ENCODE data around the gene CARD8.
"Not testable (repeated sequence)": the region's sequence is repeated elsewhere in the genome, so short reads cannot be mapped to it uniquely, and the experiment has no call there.

CARD8 gene

DNA sequence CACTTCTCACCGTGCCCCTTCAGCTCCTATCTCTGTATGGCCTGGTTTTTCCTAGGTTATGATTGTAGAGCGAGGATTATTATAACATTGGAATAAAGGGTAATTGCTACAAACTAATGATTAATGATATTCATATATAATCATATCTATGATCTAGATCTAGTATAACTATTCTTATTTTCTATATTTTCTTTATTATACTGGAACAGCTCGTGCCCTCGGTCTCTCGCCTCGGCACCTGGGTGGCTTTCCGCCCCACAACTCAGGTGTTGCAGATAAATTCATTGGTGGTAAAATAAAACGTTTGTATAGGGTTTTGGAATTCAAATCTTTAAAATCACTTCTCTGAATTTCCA lies 4.6 kb upstream of the CARD8 start:
- DNase-seq, result not testable (repeated sequence)

DNA sequence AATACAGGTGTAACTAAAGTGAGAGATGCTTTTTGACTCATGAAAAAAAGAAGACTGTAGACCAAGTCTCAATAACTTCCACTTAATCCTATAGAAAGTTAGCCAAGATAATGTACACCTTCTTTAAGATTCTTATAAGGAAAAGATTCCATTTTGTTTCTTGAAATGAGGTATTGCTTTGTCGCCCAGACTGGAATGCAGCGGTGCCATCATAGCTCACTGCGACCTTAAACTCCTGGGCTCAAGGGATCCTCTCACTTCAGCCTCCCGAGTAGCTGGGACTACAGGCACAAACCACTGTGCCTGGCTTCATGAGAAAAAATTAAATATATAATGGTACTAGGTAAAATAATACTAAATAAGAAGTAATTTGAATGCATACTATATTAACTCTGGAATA lies 3.3 kb upstream of the CARD8 start:
- DNase-seq, result not testable (repeated sequence)

DNA sequence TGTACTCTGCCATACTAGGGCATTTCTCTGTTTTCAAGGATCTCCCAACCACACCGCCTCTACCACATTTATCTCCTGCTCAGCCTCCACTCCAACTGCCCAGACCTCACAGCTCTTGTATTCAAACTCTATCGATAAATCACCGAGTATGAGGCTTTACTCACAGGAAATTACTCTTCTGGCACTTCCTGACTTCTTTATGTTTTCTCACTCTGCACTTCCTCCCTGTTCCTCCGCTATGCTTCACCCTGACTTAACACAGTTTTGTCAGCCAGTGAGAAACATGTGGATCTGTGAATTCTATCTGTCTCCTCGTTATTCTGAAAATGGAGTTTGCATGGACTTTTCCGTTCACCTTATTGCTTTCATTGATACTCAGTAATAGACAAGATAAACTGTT lies 2.6 kb upstream of the CARD8 start:
- peak in 1 of 2 experiments; percentile 11 for DNase-seq

DNA sequence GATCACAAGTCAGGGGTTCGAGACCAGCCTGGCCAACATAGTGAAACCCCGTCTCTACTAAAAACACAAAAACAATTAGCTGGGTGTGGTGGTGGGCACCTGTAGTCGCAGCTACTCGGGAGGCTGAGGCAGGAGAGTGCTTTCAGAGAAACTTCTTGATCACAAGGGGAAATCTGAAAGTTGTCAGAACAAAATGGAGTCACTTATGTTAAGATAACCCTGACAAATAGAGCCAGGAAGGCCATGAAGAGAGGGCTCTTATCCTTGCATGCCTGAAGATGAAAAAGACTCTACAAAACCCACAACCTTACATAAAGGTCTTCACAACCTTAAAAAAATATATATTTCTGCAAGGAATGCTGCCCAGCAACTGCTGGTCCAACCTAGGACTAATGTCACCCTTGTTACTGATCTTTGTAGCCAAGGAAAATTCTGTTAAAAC lies 1.2 kb downstream of the CARD8 start:
- no peak for DNase-seq

DNA sequence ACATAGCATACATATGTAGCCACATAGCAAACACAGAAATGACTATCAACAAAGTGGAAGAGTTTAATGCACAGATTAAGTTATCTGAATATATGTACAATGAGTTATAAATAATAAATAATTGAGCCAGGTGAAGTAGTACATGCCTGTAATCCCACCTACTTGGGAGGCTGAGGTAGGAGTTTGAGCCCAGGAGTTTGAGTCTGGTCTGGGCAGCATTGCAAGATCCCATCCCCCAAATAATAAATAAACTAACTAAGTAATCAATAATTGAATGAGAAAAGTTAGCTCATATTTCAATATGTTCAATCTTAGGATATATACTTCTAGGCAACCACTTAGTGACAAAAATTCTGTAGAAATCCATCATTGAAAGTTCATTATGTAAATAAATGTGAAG lies 1.7 kb downstream of the CARD8 start:
- DNase-seq, result no peak

DNA sequence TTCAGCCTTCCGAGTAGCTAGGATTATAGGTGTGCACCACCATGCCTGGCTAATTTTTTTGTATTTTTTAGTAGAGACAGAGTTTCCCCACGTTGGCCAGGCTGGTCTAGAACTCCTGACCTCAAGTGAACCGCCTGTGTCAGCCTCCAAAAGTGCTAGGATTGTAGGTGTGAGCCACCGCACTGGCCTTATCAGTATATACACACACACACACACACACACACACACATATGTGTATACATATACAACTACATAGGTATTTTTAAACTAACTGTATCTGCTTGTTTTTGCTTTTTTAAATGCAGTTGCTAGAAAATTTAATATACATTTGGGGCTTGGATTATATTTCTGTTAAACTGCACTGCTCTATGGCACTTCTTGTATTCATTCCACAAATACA lies 3.1 kb downstream of the CARD8 start:
- DNase-seq, result no peak

DNA sequence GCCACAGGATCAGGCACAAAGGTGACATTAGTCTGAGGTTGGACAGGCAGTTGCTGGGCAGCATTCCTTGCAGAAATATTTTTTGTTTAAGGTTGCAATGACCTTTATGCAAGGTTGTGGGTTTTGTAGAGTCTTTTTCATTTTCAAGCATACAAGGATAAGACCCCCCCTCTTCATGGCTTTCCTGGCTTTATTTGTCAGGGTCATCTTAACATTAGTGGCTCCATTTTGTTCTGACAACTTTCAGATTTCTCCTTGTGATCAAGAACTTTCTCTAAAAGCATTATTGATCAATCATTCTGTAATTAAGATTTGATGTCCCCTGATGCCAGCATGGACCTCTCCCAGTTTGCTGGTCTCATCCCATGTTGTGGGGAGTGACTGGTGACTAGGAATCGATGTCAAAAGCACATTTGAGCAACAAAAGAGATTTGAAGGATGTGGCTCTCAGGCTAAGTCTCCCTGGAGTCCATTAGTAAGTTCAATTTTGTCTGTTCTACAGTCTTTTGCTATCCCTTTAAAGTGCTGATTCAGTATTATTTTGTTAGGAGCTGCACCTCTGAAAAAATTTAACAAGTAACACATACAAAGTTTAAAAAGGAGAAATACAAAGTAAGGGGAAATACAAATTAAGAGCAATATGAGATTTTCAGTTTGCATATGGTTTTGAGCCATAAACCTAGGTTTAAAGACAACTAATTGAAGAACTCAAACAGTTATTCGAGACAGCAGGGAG lies 5.3 kb downstream of the CARD8 start:
- no peak for DNase-seq

DNA sequence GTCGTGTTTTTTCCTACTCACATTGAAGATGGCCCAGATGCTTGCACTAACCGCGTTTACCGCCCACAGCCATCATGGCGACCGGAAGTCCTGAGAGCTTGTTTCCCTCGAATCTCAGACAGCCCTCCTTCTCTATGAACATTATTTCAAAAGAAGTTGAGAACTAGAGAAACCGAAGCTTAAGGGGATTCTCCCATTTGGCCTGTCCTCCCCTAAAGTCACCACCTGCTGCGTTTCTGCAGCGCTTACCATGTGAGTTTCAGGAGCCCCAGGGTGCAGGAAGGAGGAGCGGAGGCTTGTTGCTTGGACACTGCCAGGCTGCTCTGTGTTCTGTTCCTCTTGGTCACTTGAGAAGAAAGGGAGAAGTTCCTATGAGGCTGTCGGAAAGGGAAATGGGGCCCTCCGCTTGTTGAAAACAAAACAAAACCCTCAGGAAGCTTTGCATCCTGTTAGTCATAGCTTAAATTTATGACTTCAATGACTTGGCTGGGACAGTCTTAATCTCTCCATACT lies 6.2 kb downstream of the CARD8 start:
- DNase-seq, result peak; percentile 66 to 75

DNA sequence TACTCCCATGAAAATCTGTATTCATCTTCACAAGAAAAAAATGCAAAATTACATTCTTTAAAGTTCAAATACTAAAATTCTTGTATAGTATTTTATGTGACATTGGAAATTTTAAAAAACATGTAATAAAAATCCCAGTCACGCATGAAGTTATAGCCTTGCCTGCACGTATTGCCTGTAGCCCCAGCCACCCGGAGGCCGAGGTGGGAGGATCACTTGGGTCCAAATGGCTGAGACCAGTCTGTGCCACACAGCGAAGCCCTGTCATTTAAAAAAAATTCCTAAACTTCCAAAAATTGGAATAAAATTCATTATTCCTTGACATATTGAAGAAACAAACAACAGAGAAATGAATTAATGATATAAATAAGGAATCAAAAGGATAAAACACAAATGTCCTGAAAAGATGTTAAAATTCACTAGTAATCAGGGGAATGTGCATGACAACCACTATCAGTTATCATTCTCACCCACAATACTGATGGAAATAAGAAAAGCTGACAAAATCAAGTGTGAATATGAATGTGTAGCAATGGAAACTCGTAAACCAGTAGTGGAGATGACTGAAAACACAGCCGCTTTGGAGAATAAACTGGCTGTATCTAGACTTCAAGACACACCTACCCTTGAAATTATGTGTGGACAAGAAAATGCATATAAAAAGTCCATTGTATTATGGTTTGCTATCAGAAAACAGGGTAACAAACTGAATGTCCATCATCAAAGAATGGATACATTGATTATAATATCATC lies 7.5 kb downstream of the CARD8 start:
- DNase-seq, result no peak

DNA sequence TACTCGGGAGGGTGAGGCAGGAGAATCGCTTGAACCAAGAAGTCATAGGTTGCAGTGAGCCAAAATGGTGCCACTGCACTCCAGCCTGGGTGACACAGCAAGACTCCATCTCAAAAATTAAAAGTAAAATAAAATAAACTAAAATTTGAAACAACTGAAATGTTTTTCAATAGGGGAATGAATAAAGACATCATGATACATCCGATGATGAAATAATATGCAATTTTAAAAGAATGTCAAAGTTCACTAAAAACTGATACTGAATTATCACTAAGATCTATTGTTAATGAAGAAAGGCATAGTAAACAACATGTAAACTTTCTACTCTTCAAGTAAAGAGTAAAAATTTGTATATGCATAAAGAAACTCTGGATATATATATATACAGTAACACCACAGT lies 8.5 kb downstream of the CARD8 start:
- DNase-seq, result no peak

DNA sequence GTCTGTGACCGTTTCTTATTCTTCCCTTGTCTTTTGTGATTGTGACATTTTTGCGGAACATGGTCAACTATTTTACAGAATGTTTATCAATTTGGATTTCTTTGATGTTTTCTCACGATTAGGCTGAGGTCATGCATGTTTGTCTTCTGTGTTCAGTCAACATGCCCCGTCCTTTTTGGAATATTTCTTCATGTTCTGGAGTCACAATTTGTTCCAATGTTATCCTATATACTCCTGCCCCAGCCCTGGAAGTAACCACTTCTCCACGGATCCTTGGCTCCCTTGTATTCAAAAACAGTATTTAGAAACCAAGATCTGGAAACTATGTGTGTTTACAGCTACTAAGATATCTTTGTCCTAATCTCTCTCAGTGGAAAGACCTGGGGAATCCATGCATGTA lies 9.6 kb downstream of the CARD8 start:
- DNase-seq, result no peak

DNA sequence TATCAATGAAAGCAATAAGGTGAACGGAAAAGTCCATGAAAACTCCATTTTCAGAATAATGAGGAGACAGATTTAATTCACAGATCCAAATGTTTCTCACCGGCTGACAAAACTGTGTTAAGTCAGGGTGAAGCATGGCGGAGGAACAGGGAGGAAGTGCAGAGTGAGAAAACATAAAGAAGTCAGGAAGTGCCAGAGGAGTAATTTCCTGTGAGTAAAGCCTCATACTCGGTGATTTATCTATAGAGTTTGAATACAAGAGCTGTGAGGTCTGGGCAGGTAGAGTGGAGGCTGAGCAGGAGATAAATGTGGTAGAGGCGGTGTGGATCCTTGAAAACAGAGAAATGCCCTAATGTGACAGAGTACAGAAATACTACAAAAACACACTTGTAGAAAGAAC lies 11.4 kb downstream of the CARD8 start:
- peak in 1 of 2 experiments; percentile 40 for DNase-seq

DNA sequence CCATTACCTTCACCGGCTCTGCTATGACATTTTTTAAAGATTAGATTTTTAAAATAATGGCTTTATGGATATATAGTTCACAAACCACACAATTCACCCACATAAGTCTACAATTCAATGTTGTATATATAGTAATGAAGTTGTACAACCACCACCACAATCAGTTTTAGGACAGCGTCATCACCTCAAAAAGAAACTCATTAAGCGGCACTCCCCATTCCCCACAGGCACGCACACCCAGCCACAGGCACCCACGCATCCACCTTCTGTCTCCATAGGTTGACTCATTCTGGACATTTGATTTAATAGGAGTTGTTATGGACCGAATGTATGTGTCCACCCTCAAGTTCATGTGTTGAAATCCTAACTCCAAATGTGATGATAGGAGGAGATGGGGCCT lies 13.9 kb downstream of the CARD8 start:
- DNase-seq, result not testable (repeated sequence)

DNA sequence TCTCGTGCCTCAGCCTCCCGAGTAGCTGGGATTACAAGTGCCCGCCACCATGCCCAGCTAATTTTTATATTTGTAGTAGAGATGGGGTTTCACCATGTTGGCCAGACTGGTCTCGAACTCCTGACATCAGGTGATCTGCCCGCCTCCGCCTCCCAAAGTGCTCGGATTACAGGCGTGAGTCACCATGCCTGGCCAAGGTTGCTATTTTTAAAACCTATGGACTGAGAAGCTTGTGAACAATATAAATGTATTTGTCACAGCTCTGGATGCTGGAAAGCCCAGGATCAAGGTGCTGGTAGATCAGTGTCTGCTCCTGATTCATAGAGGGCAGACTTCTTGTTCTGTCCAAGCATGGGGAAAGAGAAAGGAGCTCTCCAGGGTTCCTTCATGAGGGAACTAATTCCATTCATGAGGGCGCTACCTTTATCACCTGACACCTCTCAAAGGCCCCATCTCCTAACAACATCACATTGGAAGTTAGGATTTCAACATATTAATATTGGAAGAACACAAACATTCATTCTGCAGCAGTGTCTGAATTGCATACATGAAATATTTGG lies 16.1 kb downstream of the CARD8 start:
- no peak for DNase-seq

DNA sequence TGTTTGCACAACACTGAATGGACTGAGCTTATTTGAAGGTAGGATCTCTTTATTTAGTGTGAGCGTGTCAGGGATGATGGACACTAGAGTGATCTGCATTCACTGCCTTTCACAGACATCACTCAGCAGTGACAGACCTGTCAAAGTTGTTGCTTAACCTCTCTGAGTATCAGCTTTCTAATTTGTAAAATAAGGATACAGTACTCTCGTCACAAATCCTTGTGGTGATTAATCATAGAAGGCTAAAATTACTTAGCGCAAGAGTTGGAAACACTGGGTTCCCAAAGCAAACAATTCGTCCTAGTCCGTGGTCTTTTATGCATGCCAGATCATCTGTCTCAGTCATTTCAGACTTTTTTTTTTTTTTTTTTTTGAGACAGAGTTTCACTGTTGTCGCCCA lies 16.6 kb downstream of the CARD8 start:
- DNase-seq, result no peak

DNA sequence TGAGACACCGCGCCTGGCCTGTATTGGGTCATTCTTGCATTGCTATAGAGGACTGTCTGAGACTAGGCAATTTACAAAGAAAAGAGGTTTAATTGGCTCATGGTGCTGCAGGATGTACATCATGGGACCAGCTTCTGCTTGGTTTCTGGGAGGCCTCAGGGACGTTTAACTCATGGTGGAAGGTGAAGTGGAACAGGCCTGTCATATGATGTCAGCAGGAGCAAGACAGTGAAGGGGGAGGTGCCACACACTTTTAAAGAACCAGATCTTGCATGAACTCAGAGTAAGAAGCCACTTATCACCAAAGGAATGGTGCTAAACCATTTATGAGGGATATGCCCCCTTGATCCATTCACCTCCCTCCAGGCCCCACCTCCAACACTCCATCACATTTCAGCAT lies 18.7 kb downstream of the CARD8 start:
- DNase-seq, result no peak

DNA sequence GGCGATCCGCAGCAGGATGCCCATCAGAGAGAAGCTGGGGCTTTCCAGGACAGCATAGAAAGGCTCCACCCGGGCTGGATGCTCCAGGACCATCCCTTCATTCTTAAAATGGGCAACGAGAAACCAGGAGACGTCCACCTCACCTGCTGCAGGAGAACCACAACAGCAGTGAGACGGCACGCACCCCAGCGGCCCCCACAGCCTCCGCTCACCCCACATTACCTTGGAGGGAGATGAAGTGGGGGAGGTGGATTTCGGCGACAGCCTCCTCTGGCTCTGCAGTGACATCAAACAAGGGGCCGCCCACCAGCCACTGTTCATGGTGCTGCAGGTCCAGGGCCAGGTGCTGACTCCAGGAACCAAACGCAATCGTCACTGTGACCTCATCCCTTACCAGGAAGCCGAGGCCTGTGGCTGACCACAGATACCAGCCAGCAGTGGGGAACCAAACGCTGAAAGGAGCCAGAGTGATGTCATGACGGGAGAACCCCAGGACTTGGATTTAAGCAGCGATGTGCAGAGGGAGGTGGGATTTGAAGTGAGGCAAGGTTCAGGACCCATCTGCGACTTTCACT lies 25.1 kb downstream of the CARD8 start:
- DNase-seq, result no peak

DNA sequence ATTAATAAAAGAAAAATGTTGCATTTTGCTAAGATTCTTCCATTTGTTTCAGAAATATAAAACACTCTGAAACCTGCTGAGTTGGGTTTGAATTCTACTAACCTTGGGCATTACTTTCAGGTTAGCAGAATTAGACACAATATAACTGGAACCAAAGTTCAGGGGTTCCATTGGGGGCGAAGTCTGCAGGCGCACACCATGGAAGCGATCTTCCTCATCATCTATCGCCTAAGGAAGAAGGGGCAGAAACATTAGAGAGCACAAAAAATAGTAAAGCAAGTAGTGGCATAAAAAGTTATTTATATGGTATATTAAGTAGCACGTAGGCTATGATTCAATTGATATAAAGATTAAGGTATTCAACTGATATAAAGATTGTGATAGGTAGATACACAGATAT lies 34.1 kb downstream of the CARD8 start:
- no peak for DNase-seq

DNA sequence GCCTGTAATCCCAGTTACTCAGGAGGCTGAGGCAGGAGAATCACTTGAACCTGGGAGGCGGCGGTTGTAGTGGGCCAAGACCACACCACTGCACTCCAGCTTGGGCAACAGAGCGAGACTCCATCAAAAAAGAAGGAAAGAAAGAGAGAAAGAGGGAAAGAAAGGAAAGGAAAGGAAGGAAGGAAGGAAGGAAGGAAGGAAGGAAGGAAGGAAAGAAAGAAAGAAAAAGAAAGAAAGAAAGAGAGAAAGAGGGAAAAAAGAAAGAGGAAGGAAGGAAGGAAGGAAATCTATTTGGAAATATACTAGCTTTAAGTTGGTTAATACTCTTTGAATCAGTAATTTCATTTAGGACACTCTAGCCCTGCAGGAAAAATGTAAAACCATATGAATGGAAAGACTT lies 34.9 kb downstream of the CARD8 start:
- not testable (repeated sequence) for DNase-seq

DNA sequence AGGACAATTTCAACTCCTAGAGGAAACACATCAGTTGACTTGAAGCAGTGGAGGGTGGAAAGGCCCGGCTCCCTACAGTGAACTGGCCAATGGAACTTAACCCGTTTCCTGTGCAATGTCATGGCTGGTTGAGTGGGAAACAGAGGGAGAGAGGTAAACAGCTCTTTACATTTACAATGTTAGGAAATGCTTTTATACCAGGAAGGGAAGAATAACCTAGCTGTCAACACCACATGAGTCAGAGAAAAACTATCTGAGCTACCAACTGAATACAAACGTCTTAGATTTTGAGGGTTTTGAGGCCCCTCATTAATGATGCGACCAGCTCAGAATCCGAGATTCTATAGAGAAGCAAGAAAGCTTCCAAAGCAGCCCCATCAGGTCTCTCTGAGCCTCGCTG lies 36.7 kb downstream of the CARD8 start:
- DNase-seq, result no peak

DNA sequence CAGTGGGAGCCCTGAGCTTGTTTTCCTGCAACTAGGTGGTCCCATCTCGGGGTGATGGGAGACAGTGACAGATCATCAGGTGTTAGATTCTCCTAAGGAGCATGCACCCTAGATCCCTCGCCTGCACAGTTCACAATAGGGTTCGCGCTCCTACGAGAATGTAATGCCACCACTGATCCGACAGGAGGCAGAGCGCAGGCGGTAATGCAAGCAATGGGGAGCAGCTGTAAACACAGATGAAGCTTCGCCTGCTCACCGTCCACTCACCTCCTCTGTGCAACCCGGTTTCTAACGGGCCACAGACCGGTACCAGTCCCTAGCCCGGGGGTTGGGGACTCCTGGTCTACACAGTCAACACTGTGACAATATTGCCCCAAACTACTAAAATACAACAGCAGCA lies 38.8 kb downstream of the CARD8 start:
- no peak for DNase-seq

DNA sequence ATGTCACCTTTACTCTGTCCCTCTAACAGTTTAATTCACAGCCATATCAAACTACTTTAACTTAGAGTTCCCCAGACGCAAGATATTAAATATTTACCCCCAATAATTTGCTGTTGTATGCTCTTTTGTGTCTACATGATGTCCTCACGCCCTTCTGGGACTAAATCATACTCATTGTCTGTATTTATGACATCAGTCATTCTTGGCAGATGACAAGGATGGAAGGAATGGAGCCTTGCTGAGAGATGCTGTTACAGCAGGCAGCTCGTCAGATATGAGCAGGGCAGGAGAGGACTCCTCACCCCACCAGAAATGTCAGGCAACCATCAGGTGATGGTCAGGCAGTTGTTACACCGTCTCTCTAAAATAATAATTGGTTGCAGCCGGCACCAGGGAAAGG lies 41.8 kb downstream of the CARD8 start:
- DNase-seq, result no peak

DNA sequence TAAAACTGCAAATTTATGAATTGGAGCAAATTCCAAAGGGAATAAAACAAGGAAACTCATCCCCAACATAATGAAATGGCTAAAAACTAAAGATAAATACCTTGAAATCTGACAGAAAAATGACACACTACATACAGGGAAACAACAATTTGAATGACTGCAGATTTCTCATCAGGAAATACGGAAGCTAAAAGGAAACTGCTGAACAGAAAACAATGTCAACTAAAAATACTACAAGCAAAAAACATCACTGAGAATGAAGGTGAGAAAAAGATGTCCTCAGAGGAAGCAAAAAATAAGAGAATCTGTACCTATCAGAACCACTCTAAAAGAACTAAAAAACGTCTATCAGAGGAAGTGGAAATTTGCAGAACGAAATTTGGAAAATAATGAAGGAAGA lies 45.7 kb downstream of the CARD8 start:
- no peak for DNase-seq
